ENCODE data around the gene MEOX2. TPM values are rescaled to one million over a fixed set of nuclear protein-coding genes. Genes with fewer than 3 reads are reported as not detected.
A peak's percentile ranks its signal among the peaks of the same experiment; 100 is the strongest.

The MEOX2 gene
- total RNA-seq, 1 donor from 2014 or later, result 17.1 TPM

- H3K27me3 ChIP-seq (ENCODE audit: low read depth), result no peaks in the 10 kb centered on the region
- DNase-seq (no peak), ATAC-seq (no peak)
- no peaks in the 10 kb centered on the region for H3K36me3 ChIP-seq
- no peak overlapping the region for H3K4me3 ChIP-seq
- no peak overlapping the region for H3K27ac ChIP-seq
- TF ChIP-seq CTCF (IDR thresholded peaks at IDR 0.05), result no peak
- H3K9me3 ChIP-seq, result no peaks in the 10 kb centered on the region
- intact Hi-C loops (cut with DNase I), result no loop called here
- no peaks in the 10 kb centered on the region for H3K4me1 ChIP-seq
Measured at GRCh38 chr7:15651693-15652092, 34.8 kb downstream of the MEOX2 start.

GRCh38 chr7:15650787-15651186 is 35.7 kb downstream of the MEOX2 start:
- ATAC-seq (no peak), DNase-seq (no peak)
- no peak for TF ChIP-seq CTCF (IDR thresholded peaks at IDR 0.05)
- H3K4me3 ChIP-seq, result no peak overlapping the region
- no peaks in the 10 kb centered on the region for H3K36me3 ChIP-seq
- H3K4me1 ChIP-seq, result no peaks in the 10 kb centered on the region
- no peaks in the 10 kb centered on the region for H3K27me3 ChIP-seq (ENCODE audit: low read depth)
- no peak overlapping the region for H3K27ac ChIP-seq
- intact Hi-C loops (cut with DNase I), result no loop called here
- H3K9me3 ChIP-seq, result no peaks in the 10 kb centered on the region

DNA sequence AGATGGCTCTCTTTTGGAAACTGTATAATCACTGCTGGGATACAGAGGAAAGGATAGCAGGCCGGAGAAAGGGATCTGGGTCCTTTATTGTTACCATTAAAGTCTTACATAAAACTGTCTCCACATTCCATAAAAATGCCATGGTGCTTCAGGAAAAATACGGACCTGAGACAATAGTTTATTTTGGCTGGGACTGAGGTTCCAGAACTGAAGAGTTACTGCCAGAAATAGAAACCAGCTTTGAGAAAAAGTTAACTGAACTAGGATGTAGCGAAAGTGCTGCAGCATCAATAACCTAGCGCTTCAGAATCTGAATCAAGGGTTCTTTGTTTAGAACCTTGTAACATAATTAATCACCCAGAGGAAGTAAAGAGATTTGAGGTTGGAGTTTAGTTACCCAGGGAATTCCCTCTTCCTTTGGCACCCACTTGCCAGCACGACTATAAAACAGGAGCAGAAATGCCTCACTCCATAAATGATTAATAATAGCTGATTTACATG is 38.0 kb downstream of the MEOX2 start:
- DNase-seq (no peak), ATAC-seq (no peak)
- H3K4me1 ChIP-seq, result no peaks in the 10 kb centered on the region
- intact Hi-C loops (cut with DNase I), result no loop called here
- no peaks in the 10 kb centered on the region for H3K9me3 ChIP-seq
- no peak overlapping the region for H3K4me3 ChIP-seq
- H3K27me3 ChIP-seq (ENCODE audit: low read depth), result no peaks in the 10 kb centered on the region
- no peak for TF ChIP-seq CTCF (IDR thresholded peaks at IDR 0.05)
- no peaks in the 10 kb centered on the region for H3K36me3 ChIP-seq
- no peak overlapping the region for H3K27ac ChIP-seq

DNA sequence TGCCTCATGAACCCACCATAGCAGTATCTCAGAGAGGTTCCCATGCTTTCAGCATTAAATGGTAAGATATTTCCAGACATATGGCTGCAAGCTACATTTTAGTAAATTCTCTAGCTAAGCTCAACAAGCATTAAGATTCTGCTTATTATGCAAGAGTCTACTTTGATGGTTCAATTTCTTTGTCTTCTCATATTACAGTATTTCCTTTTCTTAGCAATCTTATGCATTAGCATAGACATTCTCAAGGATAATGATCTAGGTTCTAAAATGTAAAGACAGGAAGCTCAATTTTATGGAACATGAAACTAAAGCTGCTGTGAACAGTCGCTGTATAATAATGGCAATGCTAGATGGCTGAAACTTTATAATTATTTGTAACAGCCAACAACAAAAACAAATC is 39.2 kb downstream of the MEOX2 start:
- H3K27ac ChIP-seq, result no peak overlapping the region
- H3K4me1 ChIP-seq, result no peaks in the 10 kb centered on the region
- H3K9me3 ChIP-seq, result no peaks in the 10 kb centered on the region
- H3K27me3 ChIP-seq (ENCODE audit: low read depth), result no peaks in the 10 kb centered on the region
- no peak overlapping the region for H3K4me3 ChIP-seq
- ATAC-seq, result no peak
- no peaks in the 10 kb centered on the region for H3K36me3 ChIP-seq
- intact Hi-C loops (cut with DNase I), result no loop called here
- DNase-seq, result no peak
- no peak for TF ChIP-seq CTCF (IDR thresholded peaks at IDR 0.05)

DNA sequence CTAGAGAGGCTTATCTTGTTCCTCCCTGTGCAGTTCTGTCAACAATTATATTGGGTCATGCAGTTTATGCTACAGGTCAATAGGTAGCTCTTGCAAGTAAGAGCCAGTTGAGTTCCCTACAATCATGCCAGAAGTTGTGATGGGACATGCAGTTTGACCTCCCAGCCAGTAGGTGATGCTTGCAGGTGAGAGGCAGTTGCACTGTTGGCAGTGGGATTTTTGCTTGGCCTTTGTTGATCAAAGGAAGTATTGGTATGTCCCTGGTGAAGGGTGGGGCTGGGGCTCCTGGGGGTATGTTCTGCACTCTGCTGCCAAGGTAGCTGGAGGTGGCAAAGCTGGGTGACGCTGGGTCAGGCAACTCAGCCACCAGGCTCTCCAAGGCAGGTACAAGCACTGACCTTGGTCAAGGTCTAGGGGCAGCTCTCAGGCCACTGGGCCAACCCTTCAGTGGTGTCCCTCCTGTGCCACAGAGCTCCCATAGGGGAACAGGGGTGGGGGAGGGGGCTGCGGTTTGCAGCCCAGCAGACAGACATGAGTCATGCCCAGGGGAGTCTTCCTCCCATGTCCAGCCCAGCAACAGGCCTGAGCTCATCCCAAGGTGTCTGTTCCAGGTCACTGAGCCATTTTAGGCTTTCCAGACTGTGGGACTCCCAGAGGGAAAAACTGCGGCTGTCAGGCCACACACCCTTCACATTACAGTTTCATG is 43.3 kb downstream of the MEOX2 start:
- DNase-seq, result no peak
- TF ChIP-seq CTCF (IDR thresholded peaks at IDR 0.05), result no peak
- peak in 1 of 2 donors; percentile 25 for ATAC-seq

More for the DNA sequence above, 43.3 kb downstream of the MEOX2 start:
- Histone ChIP-seq H3K4me3 (no peak overlapping the region), H3K27ac (no peak overlapping the region), H3K9me3 (no peaks in the 10 kb centered on the region), H3K27me3 (ENCODE audit: low read depth) (no peaks in the 10 kb centered on the region), H3K4me1 (no peaks in the 10 kb centered on the region), H3K36me3 (no peaks in the 10 kb centered on the region)
- intact Hi-C loops (cut with DNase I), result no loop called here

Data from lower lobe of right lung (tissue), 2 donors.